SK-N-SH treated with all-trans-retinoic acid at 6 μM for 48 hours (cell line): ENCODE measurements around the gene PTBP2.

Source experiments
- CSDC2 ChIP-seq: fragments of 250-450 bp; sonication (Bioruptor Pico); IDR thresholded peaks from 2 replicates; pipeline ENCODE4 v1.5.0; 2020; ENCODE audit warnings: mild to moderate bottlenecking, moderate library complexity
- ESRRG ChIP-seq: fragments of 250-450 bp; sonication (Bioruptor Pico); IDR thresholded peaks from 2 replicates; pipeline ENCODE4 v1.6.1; 2021; ENCODE audit warnings: mild to moderate bottlenecking
- RARB ChIP-seq: fragments of 250-450 bp; sonication (Bioruptor Pico); IDR thresholded peaks from 2 replicates; pipeline ENCODE4 v1.8.0; 2021; ENCODE audit warnings: mild to moderate bottlenecking, moderate library complexity

DNA sequence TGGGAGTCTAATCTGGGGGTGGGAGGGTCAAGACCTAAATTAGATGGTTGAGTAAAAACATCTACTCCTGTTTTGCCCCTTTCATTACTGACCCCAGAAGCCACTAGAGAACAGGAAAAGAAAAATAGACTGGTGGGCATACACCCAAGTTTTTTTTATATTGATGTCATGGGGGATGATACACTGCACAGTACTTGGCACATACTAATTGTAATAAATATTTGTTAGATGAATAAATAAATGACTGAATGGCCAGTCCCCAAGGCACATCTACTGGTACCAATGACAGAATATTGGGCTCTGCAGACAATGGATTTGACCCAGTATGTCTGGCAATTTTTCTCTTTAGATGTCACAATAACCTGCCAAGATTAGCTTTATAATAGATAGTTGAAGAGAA is 36.8 kb upstream of the PTBP2 start:
- TF ChIP-seq CSDC2 (no peak), ESRRG (CRISPR knock-in tag) (no peak), RARB (CRISPR knock-in tag) (no peak)
